ENCODE results near the gene CRYZL1.

GRCh38 chr21:33560965-33561364 is 80.6 kb downstream of the CRYZL1 start:
- TF ChIP-seq CTCF (IDR thresholded peaks at IDR 0.05) (no peak), POLR2A (IDR thresholded peaks at IDR 0.05) (no peak)
